ENCODE results near the gene ZIC2. TPM values are rescaled to one million over a fixed set of nuclear protein-coding genes. Genes with fewer than 3 reads are reported as not detected.

ZIC2 gene
- not detected in 2 replicates for total RNA-seq
- not detected in 2 replicates for polyA plus RNA-seq
- polyA plus RNA-seq (2012), result not detected in 2 replicates
- polyA minus RNA-seq (ENCODE audit: low replicate concordance), result not detected in 2 replicates

DNA sequence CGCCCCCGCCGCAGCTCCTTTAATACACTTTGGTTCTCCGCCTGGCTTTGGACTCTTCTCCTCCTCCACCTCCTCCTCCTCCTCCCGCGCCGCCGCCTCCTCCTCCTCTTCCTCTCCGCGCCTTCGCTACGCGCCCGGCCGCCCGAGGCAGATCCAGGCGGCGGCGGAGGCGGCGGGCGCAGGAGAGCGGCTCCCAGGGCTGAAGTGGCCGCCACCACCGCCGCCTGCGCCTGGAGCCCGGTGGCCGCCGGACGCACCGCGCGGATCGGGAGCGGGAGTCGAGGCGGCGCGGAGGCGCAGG lies at the start of gene ZIC2:
Gene ZIC2, plus strand, starts transcription at position 50 of the 301 bp plus-strand sequence. CDS start 281 bp downstream, outside the sequence.
- Histone ChIP-seq H3K4me2 (ENCODE audit: extremely low read depth, insufficient read depth, low read length) (peak within 1 kb of the TSS; percentile 59), H2AFZ (ENCODE audit: low read length) (no peak within 1 kb of the TSS), H3K27ac (ENCODE audit: insufficient read depth, low read length) (no peak within 1 kb of the TSS), H3K9me3 (ENCODE audit: control insufficient read depth, insufficient read depth, low read depth, low read length) (no peaks in the 10 kb centered on the region), H3K9ac (ENCODE audit: insufficient read depth, low read length) (no peak within 1 kb of the TSS), H3K36me3 (ENCODE audit: control insufficient read depth, insufficient read depth, low read length) (no peaks in the 10 kb centered on the region), H3K27me3 (ENCODE audit: control insufficient read depth, insufficient read depth, low read length) (peaks cover 74% of the 10 kb centered on the region), H3K79me2 (ENCODE audit: control insufficient read depth, insufficient read depth, low read length) (no peaks in the 10 kb centered on the region), H4K20me1 (ENCODE audit: control insufficient read depth, extremely low read depth, insufficient read depth, low read length) (no peaks in the 10 kb centered on the region), H3K4me3 (replicated peaks in 1 of 4; ENCODE audit: control extremely low read depth in 1 of 4, insufficient read depth in 1 of 4, low read depth in 3 of 4, low read length in 4 of 4) (peak within 1 kb of the TSS; percentile 11 to 42 (median 30)), H3K4me1 (ENCODE audit: control insufficient read depth, extremely low read depth, insufficient read depth, low read length) (no peaks in the 10 kb centered on the region)
- TF ChIP-seq, protein P1, sequence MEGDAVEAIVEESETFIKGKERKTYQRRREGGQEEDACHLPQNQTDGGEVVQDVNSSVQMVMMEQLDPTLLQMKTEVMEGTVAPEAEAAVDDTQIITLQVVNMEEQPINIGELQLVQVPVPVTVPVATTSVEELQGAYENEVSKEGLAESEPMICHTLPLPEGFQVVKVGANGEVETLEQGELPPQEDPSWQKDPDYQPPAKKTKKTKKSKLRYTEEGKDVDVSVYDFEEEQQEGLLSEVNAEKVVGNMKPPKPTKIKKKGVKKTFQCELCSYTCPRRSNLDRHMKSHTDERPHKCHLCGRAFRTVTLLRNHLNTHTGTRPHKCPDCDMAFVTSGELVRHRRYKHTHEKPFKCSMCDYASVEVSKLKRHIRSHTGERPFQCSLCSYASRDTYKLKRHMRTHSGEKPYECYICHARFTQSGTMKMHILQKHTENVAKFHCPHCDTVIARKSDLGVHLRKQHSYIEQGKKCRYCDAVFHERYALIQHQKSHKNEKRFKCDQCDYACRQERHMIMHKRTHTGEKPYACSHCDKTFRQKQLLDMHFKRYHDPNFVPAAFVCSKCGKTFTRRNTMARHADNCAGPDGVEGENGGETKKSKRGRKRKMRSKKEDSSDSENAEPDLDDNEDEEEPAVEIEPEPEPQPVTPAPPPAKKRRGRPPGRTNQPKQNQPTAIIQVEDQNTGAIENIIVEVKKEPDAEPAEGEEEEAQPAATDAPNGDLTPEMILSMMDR (conservative IDR thresholded peaks at IDR 0.05 in 1 of 2, IDR thresholded peaks at IDR 0.05 in 1 of 2; ENCODE audit: low read depth in 1 of 2, low read length in 2 of 2), result no peak
- TF ChIP-seq EZH2 (IDR thresholded peaks at IDR 0.05; ENCODE audit: low read length, missing control alignments), result peak; percentile 46
- DNase-seq (ENCODE audit: low read depth in 2 of 2), result no peak

DNA sequence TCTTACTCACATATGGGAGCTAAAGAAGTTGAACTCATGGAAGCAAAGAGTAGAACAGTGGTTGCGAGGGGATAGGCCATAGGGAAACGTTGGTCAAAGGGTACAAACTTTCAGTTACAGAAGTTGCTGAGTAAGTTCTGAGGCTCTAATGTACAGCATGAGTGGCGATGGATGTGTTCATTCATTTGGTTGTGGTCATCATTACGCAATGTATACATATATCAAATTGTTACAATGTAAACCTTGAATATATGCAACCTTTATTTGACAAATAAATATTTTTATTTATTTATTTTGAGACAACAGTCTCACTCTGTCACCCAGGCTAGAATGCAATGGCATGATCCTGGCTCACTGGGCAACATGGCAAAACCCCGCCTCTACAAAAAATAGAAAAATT lies 48.7 kb upstream of the ZIC2 start:
- Histone ChIP-seq H3K9ac (ENCODE audit: insufficient read depth, low read length) (no peak overlapping the region), H3K4me3 (replicated peaks in 1 of 4; ENCODE audit: control extremely low read depth in 1 of 4, insufficient read depth in 1 of 4, low read depth in 3 of 4, low read length in 4 of 4) (no peak overlapping the region), H3K9me3 (ENCODE audit: control insufficient read depth, insufficient read depth, low read depth, low read length) (no peaks in the 10 kb centered on the region), H3K79me2 (ENCODE audit: control insufficient read depth, insufficient read depth, low read length) (no peaks in the 10 kb centered on the region), H2AFZ (ENCODE audit: low read length) (no peak overlapping the region), H4K20me1 (ENCODE audit: control insufficient read depth, extremely low read depth, insufficient read depth, low read length) (no peaks in the 10 kb centered on the region), H3K27me3 (ENCODE audit: control insufficient read depth, insufficient read depth, low read length) (no peaks in the 10 kb centered on the region), H3K36me3 (ENCODE audit: control insufficient read depth, insufficient read depth, low read length) (no peaks in the 10 kb centered on the region), H3K27ac (ENCODE audit: insufficient read depth, low read length) (no peak overlapping the region), H3K4me2 (ENCODE audit: extremely low read depth, insufficient read depth, low read length) (no peak overlapping the region), H3K4me1 (ENCODE audit: control insufficient read depth, extremely low read depth, insufficient read depth, low read length) (no peaks in the 10 kb centered on the region)
- DNase-seq (ENCODE audit: low read depth in 2 of 2), result no peak
- TF ChIP-seq, protein P1 (conservative IDR thresholded peaks at IDR 0.05 in 1 of 2, IDR thresholded peaks at IDR 0.05 in 1 of 2; ENCODE audit: low read depth in 1 of 2, low read length in 2 of 2), result no peak
- no peak for TF ChIP-seq EZH2 (IDR thresholded peaks at IDR 0.05; ENCODE audit: low read length, missing control alignments)

DNA sequence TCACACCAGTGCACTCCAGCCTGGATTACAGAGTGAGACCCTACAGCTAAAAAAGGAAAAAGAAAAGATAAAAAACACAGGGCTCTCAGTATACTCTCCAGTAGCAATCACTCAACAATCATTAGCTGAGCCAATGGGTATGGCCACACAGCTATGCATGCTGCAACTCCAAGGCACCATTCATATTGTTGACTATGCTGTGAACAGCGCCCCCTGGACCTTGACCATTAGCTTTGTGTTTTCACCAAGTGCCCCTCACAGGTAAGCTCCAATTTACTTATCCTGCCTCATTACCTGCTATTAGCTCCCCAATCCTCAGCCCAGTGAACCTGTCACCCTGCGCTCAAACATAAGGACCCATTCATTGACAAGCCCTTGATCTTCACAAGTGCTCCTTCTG lies 45.8 kb upstream of the ZIC2 start:
- Histone ChIP-seq H3K36me3 (ENCODE audit: control insufficient read depth, insufficient read depth, low read length) (no peaks in the 10 kb centered on the region), H3K4me1 (ENCODE audit: control insufficient read depth, extremely low read depth, insufficient read depth, low read length) (no peaks in the 10 kb centered on the region), H3K79me2 (ENCODE audit: control insufficient read depth, insufficient read depth, low read length) (no peaks in the 10 kb centered on the region), H3K4me2 (ENCODE audit: extremely low read depth, insufficient read depth, low read length) (no peak overlapping the region), H3K9ac (ENCODE audit: insufficient read depth, low read length) (no peak overlapping the region), H4K20me1 (ENCODE audit: control insufficient read depth, extremely low read depth, insufficient read depth, low read length) (no peaks in the 10 kb centered on the region), H2AFZ (ENCODE audit: low read length) (no peak overlapping the region), H3K27ac (ENCODE audit: insufficient read depth, low read length) (no peak overlapping the region), H3K4me3 (replicated peaks in 1 of 4; ENCODE audit: control extremely low read depth in 1 of 4, insufficient read depth in 1 of 4, low read depth in 3 of 4, low read length in 4 of 4) (no peak overlapping the region), H3K9me3 (ENCODE audit: control insufficient read depth, insufficient read depth, low read depth, low read length) (no peaks in the 10 kb centered on the region), H3K27me3 (ENCODE audit: control insufficient read depth, insufficient read depth, low read length) (no peaks in the 10 kb centered on the region)
- DNase-seq (ENCODE audit: low read depth in 2 of 2), result no peak
- TF ChIP-seq, protein P1 (conservative IDR thresholded peaks at IDR 0.05 in 1 of 2, IDR thresholded peaks at IDR 0.05 in 1 of 2; ENCODE audit: low read depth in 1 of 2, low read length in 2 of 2), result no peak
- no peak for TF ChIP-seq EZH2 (IDR thresholded peaks at IDR 0.05; ENCODE audit: low read length, missing control alignments)

Data from fibroblast of lung (primary cell).